Suppressor macrophage treated with lipopolysaccharide for 1 hour (primary cell): Measurements from ENCODE around the gene CIITA.
A peak's percentile ranks its signal among the peaks of the same experiment; 100 is the strongest.

Experiments used
- DNase-seq, 3 donors: peaks; one replicate each; pipeline ENCODE4 v3.0.0-alpha.2; 2020 to 2022

CIITA gene

DNA sequence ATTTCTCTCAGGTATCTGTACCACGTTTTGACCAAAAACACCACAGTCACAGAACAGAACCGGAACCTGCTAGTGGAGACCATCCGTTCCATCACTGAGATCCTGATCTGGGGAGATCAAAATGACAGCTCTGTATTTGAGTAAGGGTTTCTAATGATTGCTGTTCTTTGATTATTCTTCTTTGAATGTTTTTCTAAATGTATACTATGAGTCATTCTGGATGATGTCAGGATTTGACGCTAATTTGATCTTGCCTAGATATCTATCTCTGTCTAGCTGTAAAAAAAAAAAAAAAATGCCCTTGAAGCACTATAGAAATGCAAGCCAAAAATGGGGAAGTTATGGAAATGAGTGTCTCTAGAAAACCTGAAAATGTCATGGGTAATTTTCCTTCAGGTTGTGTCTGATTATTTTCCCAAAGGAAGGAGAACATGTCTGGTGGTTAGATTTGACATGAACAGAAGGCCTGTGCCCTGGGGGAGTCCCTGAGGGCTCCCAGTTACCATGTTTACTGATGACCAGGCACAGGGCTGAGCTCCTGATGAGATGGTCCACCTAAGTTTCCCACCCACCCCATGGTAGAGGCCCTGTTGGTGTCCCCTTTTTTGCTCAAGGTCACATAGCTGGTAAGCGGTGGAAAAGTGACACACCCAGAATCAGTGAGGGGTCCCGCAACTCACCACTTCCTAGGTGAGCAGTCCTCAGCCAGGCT, 80.9 kb downstream of the CIITA start:
- DNase-seq: peak in 2 of 3 donors; percentile 64 to 76

DNA sequence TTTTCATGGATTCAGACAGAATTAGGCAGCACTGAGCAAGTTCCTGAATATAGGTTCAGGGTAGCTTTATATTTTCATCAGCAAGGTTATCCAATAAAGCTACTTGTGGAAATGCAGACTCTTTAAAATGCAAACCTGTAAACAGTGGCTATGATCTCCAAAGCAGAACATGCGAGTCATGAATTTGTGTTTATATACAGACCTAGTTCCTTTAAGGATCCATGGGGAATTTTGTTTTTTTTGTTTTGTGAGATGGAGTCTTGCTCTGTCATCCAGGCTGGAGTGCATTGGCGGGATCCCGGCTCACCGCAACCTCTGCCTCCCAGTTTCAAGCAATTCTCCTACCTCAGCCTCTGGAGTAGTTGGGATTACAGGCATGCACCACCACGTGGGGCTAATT, 82.2 kb downstream of the CIITA start:
- DNase-seq: no peak

DNA sequence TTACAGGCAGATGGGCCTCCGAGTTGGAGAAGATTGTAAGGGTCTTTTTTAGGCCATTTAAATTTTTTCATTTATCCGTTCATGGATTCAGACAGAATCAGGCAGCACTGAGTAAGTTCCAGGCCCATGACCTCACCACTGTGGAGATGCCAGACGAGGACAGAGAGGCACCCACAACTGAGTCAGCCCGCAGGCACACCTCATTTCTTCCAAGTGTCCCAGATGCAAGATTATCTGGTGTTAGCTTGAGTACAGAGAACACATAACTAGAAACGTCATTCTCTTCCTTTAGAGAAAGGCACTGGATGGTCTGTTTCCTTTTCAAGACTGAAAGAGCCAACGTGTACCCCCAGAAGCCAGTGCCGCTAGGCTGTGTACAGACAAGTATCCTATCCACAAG, 84.2 kb downstream of the CIITA start:
- no peak for DNase-seq

DNA sequence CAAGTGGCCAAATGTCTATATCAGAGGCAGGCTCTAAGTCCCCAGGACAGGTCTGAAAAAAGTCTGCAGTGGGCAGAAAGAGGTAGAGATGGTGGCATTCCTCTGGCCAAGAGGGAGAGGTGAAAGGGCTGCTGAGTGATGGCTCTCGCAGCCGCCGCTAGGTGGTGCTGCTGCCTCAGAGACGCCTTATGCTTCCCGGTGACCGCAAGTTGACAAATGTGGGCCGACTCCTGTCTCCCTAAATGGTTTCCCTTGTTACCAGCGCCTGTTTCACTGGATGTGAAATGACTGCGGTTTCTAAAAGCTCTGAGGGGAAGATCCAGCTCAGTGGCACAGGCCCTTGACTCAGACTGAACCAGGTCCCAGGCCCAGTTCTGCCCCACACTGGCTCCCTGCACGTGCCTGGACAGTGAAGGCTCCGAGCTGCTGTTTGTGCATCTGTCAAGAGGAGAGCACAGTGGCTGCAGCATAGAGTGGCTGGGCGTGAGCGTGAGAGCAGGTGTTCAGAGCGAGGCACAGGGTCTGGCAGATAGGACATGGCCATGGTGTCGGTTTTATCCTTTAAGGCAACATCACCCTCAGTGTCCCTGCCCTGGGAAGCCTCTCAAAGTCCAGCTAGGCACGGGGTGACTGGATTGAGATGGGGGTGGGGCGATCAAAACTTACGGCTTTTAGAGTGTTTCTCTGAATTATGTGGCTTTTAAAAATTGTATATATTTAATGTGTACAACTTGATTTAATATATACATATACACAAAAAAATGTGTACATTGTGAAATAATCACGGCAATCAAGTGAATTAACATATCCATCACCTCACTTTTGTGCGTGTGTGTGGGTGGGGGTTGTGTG, 87.3 kb downstream of the CIITA start:
- peak; percentile 89 to 93 (median 92) for DNase-seq

DNA sequence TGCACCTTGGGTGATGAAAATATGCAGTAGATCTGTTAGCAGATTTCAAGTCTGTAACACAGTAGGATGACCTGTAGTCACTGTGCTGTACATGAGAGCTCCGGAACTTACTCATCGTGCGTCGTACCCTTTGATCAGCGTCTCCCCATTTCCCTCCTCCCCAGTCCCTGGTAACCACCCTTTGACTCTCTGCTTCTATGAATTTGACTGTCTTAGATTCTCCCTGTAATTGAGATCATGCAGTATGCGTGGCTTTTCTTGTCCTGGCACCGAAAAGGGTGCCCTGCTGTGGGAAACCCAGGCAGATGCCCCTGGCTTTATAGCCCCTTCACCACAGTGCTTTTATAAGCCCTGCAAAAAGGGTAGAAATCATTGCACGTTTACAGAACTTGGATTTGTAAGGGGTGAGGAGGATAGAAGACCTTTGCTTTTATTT, 87.9 kb downstream of the CIITA start:
- DNase-seq: no peak

DNA sequence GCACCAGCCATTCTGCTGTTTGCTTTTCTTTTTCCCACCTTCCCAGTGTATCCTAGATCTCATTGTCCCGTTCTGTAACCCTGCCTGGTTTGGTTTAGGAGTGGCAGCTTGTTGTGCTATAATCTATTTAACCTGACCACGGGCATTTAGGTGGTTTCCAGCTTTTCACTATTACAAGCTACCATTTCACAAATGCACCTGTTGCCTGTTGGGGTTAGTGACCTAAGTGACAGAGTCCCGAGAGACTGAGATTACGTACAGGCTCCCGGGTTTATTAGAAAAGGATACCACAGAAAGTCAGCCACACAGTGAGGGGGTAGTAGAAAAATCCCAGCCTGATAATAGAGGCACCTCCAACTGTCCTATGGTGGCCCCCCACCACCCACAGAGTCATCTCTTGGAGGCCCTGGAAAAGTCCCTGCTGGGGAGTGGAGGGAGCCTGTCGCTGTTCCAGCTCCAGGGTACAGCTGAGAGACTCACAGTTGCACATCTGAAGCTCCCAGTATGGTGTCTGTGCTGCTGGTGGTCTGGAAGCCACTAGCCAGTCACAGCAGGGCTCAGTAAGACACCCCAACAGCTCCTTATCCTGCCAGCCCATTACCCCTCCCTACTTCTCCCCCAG, 88.5 kb downstream of the CIITA start:
- DNase-seq: peak in 1 of 3 donors; percentile 20

DNA sequence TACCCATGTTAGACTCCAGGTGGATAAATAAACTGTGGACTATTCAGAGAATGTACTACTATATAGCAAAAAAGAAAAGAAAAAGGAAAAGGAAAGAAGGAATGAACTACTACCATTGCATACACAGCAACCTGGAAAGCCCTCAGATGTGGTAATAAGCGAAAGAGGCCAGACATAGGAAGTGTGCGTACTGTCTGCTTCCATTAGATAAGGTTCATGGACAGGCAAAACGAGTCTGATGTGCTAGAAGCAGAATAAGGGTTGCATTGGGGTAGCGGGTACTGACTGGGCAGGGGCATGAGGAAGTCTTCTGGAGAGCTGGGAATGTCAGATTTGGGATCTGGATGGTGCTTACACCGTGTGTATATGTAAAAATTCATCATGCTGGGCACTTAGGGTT, 89.1 kb downstream of the CIITA start:
- no peak for DNase-seq

DNA sequence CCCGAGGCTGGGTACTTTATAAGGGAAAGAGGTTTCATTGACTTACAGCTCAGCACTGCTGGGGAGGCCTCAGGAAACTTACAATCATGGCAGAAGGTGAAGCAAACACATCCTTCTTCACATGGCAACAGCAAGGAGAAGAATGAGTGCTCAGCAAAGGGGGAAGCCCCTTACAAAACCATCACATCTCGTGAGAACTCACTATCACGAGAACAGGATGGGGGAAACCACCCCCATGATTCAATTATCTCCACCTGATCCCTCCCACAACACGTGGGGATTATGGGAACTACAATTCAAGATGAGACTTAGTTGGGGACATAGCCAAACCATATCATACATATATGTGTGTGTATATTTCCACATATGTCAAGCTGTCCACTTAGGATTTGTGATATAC, 89.6 kb downstream of the CIITA start:
- peak in 2 of 3 donors; percentile 30 to 47 for DNase-seq

DNA sequence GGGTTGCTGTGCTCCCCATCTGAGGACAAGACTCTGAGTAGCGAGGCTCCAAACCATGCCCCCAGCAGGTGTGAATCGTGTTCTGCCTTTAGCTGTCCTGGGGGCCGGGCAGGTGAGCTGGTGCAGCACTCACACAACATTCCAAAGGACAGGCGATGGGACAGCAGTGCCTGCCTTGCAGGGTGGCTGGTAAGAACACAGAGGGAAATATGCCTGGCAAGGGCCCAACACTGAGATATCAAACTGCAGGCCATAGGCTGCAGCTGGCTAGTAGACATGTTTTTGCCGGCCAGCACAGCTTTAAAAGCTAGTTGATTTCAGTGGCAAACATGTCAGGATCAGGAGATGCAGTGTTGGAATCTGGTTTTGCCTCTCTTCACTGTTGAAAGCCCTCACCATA, 91.0 kb downstream of the CIITA start:
- no peak for DNase-seq

DNA sequence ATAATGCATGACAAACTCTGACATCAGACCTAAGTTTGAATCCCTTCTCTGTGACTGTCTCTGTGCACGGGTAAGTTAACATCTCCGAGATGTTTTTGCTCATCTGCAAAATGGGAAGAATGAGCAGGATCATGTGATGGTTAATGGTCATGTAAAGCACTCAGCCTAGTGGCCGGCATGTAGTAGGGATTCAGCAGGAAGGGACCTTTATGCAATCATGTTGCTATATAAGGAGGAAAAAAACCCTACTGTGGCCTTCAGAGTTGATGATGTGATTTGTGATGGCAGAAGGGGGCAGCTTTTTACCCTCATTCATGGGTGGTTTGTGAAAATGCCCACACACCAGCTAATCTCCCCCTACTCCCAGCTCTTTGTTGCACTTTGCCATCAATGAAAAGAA, 91.5 kb downstream of the CIITA start:
- DNase-seq: peak; percentile 60 to 77 (median 66)

DNA sequence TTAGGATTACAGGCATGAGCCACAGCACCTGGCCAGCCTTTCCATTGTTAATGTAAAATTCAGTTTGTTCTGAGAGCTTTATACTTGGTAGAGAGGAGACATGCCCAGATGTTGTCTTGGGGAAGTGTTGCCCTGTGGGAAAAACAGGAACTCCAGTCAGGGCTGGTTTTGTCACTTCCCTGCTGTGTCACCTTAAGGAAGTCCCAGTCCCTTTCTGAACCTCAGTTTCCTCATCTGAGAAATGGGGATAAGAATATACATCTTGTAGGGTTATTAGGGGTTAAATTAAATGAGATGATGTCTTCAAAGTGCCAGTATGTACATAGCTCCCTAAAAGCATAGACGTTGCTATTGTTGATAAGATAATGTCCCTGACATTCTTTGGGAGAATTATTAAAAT, 92.6 kb downstream of the CIITA start:
- DNase-seq: peak; percentile 67 to 75 (median 69)

DNA sequence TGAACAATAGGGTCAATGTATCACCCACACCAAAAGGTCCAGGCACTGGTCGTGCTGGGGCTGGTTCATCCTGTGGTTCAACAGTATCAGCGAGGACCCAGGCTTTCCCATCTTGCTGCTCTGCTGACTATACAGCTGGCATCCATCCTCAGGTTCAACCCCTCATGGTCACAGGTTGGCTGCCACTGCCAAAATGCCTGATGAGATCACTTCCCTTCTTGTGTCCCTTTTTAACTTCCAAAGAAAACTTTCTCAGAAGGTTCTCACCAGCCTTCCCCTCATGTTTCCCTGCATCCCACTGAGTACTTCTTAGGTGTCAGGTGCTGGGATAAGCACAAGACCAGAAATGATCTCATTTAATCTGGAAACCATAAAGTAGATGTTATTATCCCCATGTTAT, 93.1 kb downstream of the CIITA start:
- no peak for DNase-seq

DNA sequence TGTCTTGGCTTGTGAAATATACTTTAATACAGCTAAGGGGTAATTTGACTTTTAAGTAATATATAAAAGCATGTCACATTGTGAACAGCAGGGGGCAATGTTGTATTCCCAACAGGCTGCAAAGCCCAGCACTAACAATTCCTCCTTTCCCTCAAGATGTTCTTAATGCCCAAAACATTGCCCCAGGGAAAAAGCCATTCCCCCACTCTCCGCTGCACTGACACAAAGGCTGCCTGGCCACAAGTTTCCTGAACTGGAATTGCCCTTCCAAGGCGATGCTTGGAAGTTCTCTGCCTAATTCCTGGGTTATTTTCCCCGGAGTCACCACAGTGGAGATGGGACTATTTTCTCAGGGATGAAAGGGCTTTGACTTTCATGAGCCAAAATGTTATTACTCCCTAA, 94.6 kb downstream of the CIITA start:
- DNase-seq: peak; percentile 74 to 80 (median 74)

DNA sequence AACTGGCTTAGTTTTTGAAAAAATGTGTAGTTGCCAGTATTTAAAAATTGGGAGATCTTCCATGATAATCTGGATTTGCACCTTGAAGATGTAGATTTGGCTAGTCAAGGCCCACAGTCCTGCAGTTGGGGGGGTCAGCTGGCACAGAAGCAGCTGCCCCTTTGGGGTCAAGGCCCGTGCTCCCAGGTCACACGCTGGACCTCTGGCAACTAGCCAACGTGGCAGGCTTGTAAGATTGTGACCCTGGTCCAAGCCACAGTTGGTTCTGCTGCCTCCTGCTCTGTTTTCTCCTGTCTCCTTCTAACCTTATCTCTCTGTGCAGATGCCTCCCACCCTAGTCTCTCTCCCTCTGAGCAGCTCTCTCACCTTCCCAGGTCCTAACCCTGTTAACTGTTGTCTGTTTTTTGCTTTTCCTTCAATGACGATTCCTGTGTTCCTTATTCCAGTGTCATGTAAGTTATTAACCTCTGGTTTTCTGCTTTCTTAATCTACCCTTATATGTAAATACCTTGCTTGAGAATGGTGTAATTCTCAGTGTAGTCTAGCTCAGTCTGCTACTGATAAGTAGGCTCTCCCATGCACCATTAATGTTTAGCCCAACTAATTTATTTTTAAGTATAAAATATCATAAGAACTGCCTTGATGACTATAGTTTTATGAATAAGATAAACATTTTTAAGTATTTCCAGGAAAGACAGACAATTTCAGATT, 95.3 kb downstream of the CIITA start:
- no peak for DNase-seq

DNA sequence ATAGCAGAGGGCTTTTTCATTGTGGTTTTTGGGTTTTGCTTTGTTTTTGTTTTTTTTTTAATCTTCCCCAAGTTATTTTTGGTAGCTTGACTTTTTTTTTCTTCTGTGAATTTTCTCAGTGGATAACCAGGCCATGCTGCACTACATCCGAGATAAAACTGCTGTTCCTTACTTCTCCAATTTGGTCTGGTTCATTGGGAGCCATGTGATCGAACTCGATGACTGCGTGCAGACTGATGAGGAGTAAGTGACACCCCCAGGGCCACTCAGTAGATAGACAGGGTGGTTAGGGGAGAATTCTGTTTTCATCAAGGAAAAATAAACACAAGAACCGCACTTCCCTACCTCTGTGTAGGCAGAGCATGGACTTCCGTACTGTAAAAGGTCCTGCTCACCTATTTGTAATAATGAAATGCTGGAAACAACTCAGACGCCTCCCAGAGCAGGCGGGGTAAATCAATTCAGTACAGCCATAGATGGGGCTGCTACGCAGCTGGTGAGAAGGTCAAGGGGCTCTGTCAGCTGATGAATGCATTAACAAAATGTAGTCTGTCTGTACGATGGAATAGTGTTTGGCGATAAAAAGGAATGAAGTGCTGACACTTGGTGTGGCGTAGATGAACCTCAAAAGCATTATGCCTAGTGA, 95.9 kb downstream of the CIITA start:
- DNase-seq: peak in 1 of 3 donors; percentile 18

DNA sequence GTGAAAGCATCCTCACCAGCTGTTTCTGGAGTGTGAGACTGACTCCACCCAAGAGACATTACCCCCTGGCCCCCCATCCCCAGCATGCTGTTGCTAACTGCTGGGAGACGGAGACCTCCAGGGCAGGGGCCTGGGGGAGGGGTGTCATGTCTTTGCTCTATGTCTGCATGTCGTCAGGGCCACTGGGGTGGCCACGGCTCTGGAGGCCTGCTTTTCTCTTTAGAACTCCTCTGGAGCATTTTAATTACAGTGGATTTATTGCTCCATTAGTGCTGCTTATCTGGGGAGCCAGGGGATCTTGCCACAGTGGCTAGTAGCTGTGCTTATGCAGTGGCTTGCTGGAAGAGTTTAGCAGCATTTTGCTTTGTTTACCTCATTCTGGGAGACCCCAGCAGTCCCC, 99.6 kb downstream of the CIITA start:
- DNase-seq: no peak

DNA sequence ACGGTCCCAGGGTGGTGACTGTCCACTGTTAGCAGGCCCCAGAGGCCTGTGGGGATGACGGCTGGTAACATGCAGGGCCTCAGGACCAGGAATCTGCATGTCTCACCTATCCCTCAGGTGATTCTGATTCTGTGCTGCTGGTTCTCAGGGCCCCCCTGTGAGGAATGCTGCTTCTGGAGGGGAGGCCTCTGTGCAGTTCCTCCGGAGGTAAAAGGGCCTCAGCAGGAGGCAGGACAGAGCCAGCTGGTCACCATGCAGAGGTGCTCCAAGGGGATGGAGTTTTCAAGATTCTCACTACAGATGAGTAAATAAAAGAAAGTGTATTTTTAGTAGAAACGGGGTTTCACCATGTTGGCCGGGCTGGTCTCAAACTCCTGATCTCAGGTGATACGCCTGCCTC, 101.1 kb downstream of the CIITA start:
- no peak for DNase-seq

DNA sequence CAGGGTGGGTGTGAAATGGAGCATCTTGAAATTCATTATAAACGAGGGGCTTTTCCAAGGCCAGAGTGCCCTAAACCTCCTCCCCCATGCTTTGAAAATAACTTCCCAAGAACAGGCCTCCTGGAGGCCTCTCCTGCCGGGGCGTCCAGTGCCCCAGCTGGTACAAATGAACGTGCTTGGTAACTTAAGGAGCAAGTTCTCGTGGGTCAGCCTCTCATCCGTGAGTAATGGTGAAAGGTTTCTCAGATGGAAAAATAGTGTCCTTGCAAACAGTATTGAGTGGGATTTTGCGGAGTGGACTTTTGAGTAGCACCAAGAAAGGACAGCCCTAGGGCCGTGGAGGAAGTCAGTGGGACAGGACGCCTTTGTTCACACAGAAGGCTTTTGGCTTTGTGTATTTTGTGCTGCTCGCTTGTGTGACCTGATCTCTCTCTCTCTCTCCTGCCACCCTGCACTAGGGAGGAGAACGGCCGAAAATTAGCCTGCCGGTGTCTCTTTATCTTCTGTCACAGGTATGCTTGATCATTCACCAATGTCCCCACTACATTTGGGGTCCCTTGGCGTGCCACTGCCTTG, 102.0 kb downstream of the CIITA start:
- no peak for DNase-seq

DNA sequence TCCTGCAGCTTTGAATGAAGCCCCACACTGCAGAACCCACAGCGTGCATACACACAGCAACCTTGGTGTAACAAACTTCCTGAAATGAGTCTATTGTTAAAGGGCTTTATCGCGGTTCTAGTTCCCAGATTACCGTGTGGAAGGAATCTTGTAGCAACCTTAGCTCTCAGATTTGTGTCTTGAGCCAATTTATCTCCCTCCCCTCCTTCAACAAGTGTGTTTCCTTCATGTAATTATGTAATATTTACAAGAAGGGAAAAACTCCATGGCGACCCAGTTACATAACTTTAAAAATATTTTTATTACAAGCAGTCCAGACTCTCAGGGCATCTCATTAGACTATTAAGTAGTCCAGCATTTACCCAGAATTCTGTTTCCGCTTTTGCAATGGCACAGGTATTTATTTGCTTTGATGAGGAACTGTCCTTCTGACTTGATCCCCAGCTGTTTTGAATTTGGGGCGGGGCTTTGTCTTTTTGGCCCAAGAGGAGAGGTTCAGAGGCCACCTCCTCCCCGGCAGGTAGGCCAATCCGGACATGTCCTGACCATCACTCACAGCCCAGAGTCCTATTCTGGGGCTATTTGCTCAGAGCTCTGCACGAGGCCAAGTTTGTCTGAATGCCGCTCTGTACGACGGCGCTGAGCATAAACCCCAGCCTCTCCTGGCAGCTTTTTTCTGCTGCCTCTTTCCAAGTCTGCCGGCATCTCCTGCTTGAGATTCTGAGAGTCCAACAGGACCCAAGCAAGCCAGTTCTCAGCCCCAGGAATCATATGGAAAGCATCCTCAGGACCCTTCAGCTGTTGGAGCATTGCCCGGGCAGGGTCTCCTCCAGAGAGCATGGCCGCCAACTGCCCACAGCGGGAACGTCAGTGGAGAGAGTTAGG, 103.0 kb downstream of the CIITA start:
- no peak for DNase-seq

DNA sequence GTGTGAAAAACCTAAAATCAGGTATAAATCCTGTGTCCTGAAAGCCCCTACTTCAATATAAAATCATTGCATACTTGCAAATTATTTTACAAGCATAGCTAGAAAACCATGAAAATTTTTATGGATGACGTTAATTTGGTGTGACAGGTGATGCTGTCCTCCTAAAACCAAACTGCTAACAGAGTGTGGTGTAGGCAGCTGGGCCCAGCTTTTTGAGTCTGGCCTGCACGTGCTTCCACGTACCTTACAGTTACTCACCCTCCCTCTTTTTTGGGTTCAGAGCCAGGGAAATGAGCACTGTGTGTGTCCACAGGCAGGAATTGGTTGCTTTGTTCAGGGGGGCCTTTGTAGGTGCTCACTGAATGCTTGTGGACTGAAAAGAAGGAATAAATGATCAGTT, 103.8 kb downstream of the CIITA start:
- DNase-seq: no peak

DNA sequence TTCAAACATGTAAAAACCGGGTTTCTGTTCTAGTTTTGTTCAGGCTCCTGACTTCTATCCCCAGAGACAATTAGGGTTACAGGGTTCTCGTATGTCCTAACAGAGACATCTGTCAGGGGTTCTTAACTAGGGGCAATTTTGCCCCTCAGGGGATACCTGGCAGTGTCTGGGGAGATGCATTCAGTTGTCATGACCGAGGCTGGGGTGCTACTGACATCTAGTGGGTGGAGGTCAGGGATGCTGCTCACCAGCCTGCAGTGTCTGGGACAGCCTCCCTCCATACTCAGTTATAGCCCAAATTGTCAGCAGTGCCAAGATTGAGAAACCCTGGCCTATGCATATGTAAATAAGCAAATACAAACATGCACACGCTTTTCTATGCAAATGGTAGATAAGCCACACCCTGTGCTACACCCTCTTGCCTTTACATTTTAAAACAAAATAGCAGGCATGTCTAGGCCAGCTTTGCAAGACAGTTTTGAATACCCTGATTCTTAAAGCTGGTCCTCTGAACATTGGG, 104.8 kb downstream of the CIITA start:
- peak in 1 of 3 donors; percentile 35 for DNase-seq
